NT2/D1 (cell line): ENCODE measurements around the gene IRF3.
"Not testable (repeated sequence)": the region's sequence is repeated elsewhere in the genome, so short reads cannot be mapped to it uniquely, and the experiment has no call there.

Experiments used
- DNase-seq: peaks from one replicate; pipeline ENCODE4 v3.0.0-alpha.2; 2011; ENCODE audit warnings: low read depth, low spot score
- H3K27me3 ChIP-seq: 2 replicates; pipeline ENCODE4 v1.6.0; 2011; ENCODE audit warnings: mild to moderate bottlenecking; ENCODE audit not compliant: insufficient read length, insufficient read depth
- H3K36me3 ChIP-seq: 2 replicates; pipeline ENCODE4 v1.6.1; 2011; ENCODE audit warnings: mild to moderate bottlenecking, low read length, mixed read lengths; ENCODE audit not compliant: insufficient read depth, insufficient read length
- H3K4me1 ChIP-seq: 2 replicates; pipeline ENCODE4 v1.5.1; 2011; ENCODE audit not compliant: insufficient read depth, insufficient read length
- H3K4me3 ChIP-seq: 2 replicates; pipeline ENCODE4 v1.5.1; 2011; ENCODE audit warnings: low read depth; ENCODE audit not compliant: insufficient read length
- H3K9ac ChIP-seq: 2 replicates; pipeline ENCODE4 v1.6.0; 2011; ENCODE audit warnings: low read depth; ENCODE audit not compliant: insufficient read length
- H3K9me3 ChIP-seq: 2 replicates; pipeline ENCODE4 v1.5.1; 2011; ENCODE audit warnings: mild to moderate bottlenecking, low read length; ENCODE audit not compliant: insufficient read depth
- SUZ12 ChIP-seq: IDR thresholded peaks from 2 replicates; pipeline ENCODE4 v1.6.1; 2011; ENCODE audit not compliant: insufficient read length, insufficient read depth; ENCODE audit errors: extremely low read depth
- YY1 ChIP-seq: IDR thresholded peaks from 2 replicates; pipeline ENCODE4 v1.6.1; 2011; ENCODE audit not compliant: insufficient read length, insufficient read depth
- ZNF274 ChIP-seq: IDR thresholded peaks from 2 replicates; pipeline ENCODE4 v1.6.1; 2011; ENCODE audit warnings: mild to moderate bottlenecking, low read depth, low read length

Gene IRF3

GRCh38 chr19:49624967-49625910 lies 40.4 kb downstream of the IRF3 start:
- H3K9me3 ChIP-seq: no peaks in the 10 kb centered on the region
- no peak overlapping the region for H3K9ac ChIP-seq
- TF ChIP-seq SUZ12 (no peak), YY1 (no peak), ZNF274 (no peak)
- H3K36me3 ChIP-seq: peaks cover 52% of the 10 kb centered on the region
- no peak overlapping the region for H3K4me3 ChIP-seq
- no peaks in the 10 kb centered on the region for H3K4me1 ChIP-seq
- no peaks in the 10 kb centered on the region for H3K27me3 ChIP-seq
- DNase-seq: no peak

DNA sequence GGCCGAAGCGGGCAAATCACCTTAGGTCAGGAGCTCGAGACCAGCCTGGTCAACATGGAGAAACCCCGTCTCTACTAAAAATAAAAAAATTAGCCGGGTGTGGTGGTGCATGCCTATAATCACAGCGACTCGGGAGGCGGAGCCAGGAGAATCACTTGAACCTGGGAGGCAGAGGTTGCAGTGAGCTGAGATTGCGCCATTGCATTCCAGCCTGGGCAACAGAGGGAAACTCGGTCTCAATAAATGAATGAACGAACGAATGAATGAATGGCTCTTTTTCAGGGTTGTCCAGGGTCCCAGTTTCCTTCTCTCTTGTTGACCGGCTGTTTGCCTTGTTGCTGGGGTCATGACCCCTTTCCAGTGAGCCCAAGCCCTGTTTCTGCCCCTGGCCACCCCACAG lies 47.8 kb downstream of the IRF3 start:
- not testable (repeated sequence) for H3K9ac ChIP-seq, H3K4me3 ChIP-seq
- peaks cover 73% of the 10 kb centered on the region for H3K36me3 ChIP-seq

GRCh38 chr19:49616945-49617344 lies 48.7 kb downstream of the IRF3 start:
- H3K4me3 ChIP-seq: no peak overlapping the region
- H3K36me3 ChIP-seq: peaks cover 73% of the 10 kb centered on the region
- no peaks in the 10 kb centered on the region for H3K27me3 ChIP-seq
- H3K9me3 ChIP-seq: no peaks in the 10 kb centered on the region
- no peak overlapping the region for H3K9ac ChIP-seq
- peaks cover 2% of the 10 kb centered on the region for H3K4me1 ChIP-seq
- no peak for DNase-seq
- TF ChIP-seq ZNF274 (no peak), YY1 (no peak), SUZ12 (no peak)

More for the DNA sequence above, 47.8 kb downstream of the IRF3 start:
- H3K9me3 ChIP-seq, DNase-seq, H3K4me1 ChIP-seq, H3K27me3 ChIP-seq: not testable (repeated sequence)

GRCh38 chr19:49616532-49616931 lies 49.1 kb downstream of the IRF3 start:
- no peak overlapping the region for H3K9ac ChIP-seq
- no peak for DNase-seq
- H3K4me1 ChIP-seq: peaks cover 2% of the 10 kb centered on the region
- H3K4me3 ChIP-seq: no peak overlapping the region
- H3K27me3 ChIP-seq: no peaks in the 10 kb centered on the region
- peaks cover 69% of the 10 kb centered on the region for H3K36me3 ChIP-seq
- no peak for TF ChIP-seq ZNF274
- TF ChIP-seq YY1: no peak
- no peak for TF ChIP-seq SUZ12
- H3K9me3 ChIP-seq: no peaks in the 10 kb centered on the region

GRCh38 chr19:49615861-49616260 lies 49.8 kb downstream of the IRF3 start:
- Histone ChIP-seq H3K9me3 (no peaks in the 10 kb centered on the region), H3K4me1 (peaks cover 2% of the 10 kb centered on the region), H3K36me3 (peaks cover 65% of the 10 kb centered on the region), H3K9ac (no peak overlapping the region), H3K27me3 (no peaks in the 10 kb centered on the region), H3K4me3 (no peak overlapping the region)
- DNase-seq: no peak
- no peak for TF ChIP-seq ZNF274
- no peak for TF ChIP-seq YY1
- no peak for TF ChIP-seq SUZ12

GRCh38 chr19:49614096-49614833 lies 51.4 kb downstream of the IRF3 start:
- Histone ChIP-seq H3K4me1 (peaks cover 2% of the 10 kb centered on the region), H3K36me3 (peaks cover 66% of the 10 kb centered on the region), H3K9ac (no peak overlapping the region), H3K27me3 (no peaks in the 10 kb centered on the region), H3K9me3 (no peaks in the 10 kb centered on the region), H3K4me3 (no peak overlapping the region)
- no peak for TF ChIP-seq ZNF274
- no peak for TF ChIP-seq SUZ12
- TF ChIP-seq YY1: no peak
- DNase-seq: no peak

GRCh38 chr19:49613374-49613773 lies 52.3 kb downstream of the IRF3 start:
- Histone ChIP-seq H3K4me1 (peaks cover 2% of the 10 kb centered on the region), H3K9me3 (no peaks in the 10 kb centered on the region), H3K4me3 (no peak overlapping the region), H3K9ac (no peak overlapping the region), H3K27me3 (no peaks in the 10 kb centered on the region), H3K36me3 (peaks cover 70% of the 10 kb centered on the region)
- TF ChIP-seq YY1 (no peak), ZNF274 (no peak), SUZ12 (no peak)
- no peak for DNase-seq
